ENCODE measurements around the gene PMPCA.

Gene PMPCA

DNA sequence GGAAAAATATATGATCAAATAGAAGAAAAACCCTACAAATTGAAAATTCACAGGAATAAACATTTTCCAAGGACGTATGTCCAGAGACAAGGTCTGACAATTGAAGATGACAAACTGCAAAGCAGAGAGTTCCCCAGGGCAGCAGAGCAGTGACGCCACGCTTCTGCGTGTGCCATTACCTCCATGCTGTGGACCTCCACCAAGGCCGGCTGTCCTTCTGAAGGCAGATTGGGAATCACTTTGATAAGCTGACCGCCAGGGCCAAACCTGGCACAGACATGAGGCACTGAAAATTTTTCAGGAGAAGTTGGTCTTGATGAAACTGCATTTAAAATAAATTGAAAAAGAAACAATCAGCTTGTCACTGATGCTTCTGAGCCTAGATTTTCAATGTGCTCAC, 53.8 kb downstream of the PMPCA start:
- Histone ChIP-seq H3K9me2 (replicated peaks; ENCODE audit: low read depth, low read length) (no peaks in the 10 kb centered on the region), H4K20me1 (ENCODE audit: insufficient read depth, low read length, poor library complexity, severe bottlenecking) (no peaks in the 10 kb centered on the region), H3K9ac (ENCODE audit: low read depth, low read length, poor library complexity, severe bottlenecking) (no peak overlapping the region), H3K4me1 (ENCODE audit: insufficient read depth, low read length, poor library complexity, severe bottlenecking) (no peaks in the 10 kb centered on the region), H3F3A (ENCODE audit: low read depth) (no peaks in the 10 kb centered on the region), H3K79me2 (ENCODE audit: insufficient read depth, low read length) (no peaks in the 10 kb centered on the region), H3K4me2 (ENCODE audit: low read depth, low read length, poor library complexity, severe bottlenecking) (no peak overlapping the region), H3K4me3 (ENCODE audit: low read length, poor library complexity, severe bottlenecking) (no peak overlapping the region), H3K9me3 (ENCODE audit: insufficient read depth, low read depth, low read length) (no peaks in the 10 kb centered on the region), H3K36me3 (ENCODE audit: insufficient read depth, low read length) (peaks cover 89% of the 10 kb centered on the region), H2AFZ (ENCODE audit: low read length) (no peak overlapping the region), H3K27me3 (ENCODE audit: insufficient read depth, low read length, poor library complexity, severe bottlenecking) (no peaks in the 10 kb centered on the region)
- TF ChIP-seq, protein P1, sequence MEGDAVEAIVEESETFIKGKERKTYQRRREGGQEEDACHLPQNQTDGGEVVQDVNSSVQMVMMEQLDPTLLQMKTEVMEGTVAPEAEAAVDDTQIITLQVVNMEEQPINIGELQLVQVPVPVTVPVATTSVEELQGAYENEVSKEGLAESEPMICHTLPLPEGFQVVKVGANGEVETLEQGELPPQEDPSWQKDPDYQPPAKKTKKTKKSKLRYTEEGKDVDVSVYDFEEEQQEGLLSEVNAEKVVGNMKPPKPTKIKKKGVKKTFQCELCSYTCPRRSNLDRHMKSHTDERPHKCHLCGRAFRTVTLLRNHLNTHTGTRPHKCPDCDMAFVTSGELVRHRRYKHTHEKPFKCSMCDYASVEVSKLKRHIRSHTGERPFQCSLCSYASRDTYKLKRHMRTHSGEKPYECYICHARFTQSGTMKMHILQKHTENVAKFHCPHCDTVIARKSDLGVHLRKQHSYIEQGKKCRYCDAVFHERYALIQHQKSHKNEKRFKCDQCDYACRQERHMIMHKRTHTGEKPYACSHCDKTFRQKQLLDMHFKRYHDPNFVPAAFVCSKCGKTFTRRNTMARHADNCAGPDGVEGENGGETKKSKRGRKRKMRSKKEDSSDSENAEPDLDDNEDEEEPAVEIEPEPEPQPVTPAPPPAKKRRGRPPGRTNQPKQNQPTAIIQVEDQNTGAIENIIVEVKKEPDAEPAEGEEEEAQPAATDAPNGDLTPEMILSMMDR (conservative IDR thresholded peaks at IDR 0.05; ENCODE audit: low read length), result no peak
- no peak for TF ChIP-seq EZH2phosphoT487 (IDR thresholded peaks at IDR 0.05; ENCODE audit: borderline replicate concordance)

DNA sequence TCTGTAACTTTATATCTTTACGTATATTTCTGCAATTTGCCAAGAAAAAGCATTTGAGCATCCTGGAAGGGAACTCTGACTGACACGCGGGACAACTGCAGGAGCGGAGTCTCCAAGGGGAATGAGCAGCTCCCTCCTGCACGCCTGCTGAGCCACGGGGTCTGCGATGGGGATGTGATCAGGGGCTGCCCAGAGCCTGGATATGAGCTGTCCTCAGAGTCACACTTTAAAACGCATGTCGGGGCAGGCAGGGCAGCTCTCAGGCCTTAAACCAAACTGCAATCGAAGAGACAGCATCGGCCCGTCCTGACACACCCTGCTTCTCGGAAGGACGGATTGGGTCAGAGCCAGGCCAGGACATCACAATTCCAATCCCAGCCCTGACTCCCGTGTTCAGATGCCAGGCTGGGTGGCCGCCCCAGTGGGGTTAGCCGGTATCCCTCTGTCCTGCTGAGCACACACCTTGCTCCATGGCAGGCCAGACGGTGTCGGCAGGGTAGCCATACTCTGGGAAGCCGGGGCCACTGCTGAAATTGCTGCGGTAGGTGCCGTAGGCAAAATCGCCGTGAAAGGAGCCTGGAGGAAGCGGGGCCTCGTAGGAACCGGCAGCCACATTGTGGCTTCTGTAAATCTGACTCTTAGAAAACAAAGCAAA, 55.2 kb downstream of the PMPCA start:
- Histone ChIP-seq H3K9me2 (replicated peaks; ENCODE audit: low read depth, low read length) (no peaks in the 10 kb centered on the region), H2AFZ (ENCODE audit: low read length) (no peak overlapping the region), H3K4me2 (ENCODE audit: low read depth, low read length, poor library complexity, severe bottlenecking) (no peak overlapping the region), H3K27me3 (ENCODE audit: insufficient read depth, low read length, poor library complexity, severe bottlenecking) (no peaks in the 10 kb centered on the region), H3F3A (ENCODE audit: low read depth) (no peaks in the 10 kb centered on the region), H3K79me2 (ENCODE audit: insufficient read depth, low read length) (no peaks in the 10 kb centered on the region; the same call in 1 of the 2 replicates), H3K36me3 (ENCODE audit: insufficient read depth, low read length) (peaks cover 88% of the 10 kb centered on the region), H3K9me3 (ENCODE audit: insufficient read depth, low read depth, low read length) (no peaks in the 10 kb centered on the region), H4K20me1 (ENCODE audit: insufficient read depth, low read length, poor library complexity, severe bottlenecking) (no peaks in the 10 kb centered on the region), H3K9ac (ENCODE audit: low read depth, low read length, poor library complexity, severe bottlenecking) (no peak overlapping the region), H3K4me1 (ENCODE audit: insufficient read depth, low read length, poor library complexity, severe bottlenecking) (no peaks in the 10 kb centered on the region), H3K4me3 (ENCODE audit: low read length, poor library complexity, severe bottlenecking) (no peak overlapping the region)
- TF ChIP-seq, protein P1 (conservative IDR thresholded peaks at IDR 0.05; ENCODE audit: low read length), result no peak
- no peak for TF ChIP-seq EZH2phosphoT487 (IDR thresholded peaks at IDR 0.05; ENCODE audit: borderline replicate concordance)

DNA sequence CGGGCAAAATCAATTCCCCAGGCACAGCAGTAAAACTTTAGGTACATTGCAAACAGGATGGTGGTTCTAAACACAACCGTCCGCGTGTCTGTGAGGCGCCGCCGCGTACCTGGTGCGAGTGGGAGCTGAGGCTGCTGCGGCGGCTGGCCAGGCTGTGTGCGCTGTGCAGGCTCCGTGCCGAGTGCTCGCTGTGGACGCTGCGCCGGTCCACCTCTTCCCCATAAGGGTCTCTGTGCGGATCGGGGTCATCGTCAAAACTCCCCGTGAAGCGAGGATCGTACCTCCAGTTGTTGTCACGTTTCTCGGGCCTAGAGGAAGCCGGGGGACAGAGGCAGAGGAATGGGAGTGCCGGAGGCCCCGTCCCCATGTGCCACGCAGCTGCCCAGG, 55.7 kb downstream of the PMPCA start:
- TF ChIP-seq, protein P1 (conservative IDR thresholded peaks at IDR 0.05; ENCODE audit: low read length), result no peak
- no peak for TF ChIP-seq EZH2phosphoT487 (IDR thresholded peaks at IDR 0.05; ENCODE audit: borderline replicate concordance)
- Histone ChIP-seq H4K20me1 (ENCODE audit: insufficient read depth, low read length, poor library complexity, severe bottlenecking) (no peaks in the 10 kb centered on the region), H3K4me1 (ENCODE audit: insufficient read depth, low read length, poor library complexity, severe bottlenecking) (no peaks in the 10 kb centered on the region)

More for the DNA sequence above, 55.7 kb downstream of the PMPCA start:
- Histone ChIP-seq H3K27me3 (ENCODE audit: insufficient read depth, low read length, poor library complexity, severe bottlenecking) (no peaks in the 10 kb centered on the region), H3F3A (ENCODE audit: low read depth) (no peaks in the 10 kb centered on the region), H3K36me3 (ENCODE audit: insufficient read depth, low read length) (peaks cover 88% of the 10 kb centered on the region), H3K79me2 (ENCODE audit: insufficient read depth, low read length) (no peaks in the 10 kb centered on the region; the same call in 1 of the 2 replicates), H3K4me3 (ENCODE audit: low read length, poor library complexity, severe bottlenecking) (no peak overlapping the region), H2AFZ (ENCODE audit: low read length) (no peak overlapping the region), H3K4me2 (ENCODE audit: low read depth, low read length, poor library complexity, severe bottlenecking) (no peak overlapping the region), H3K9me2 (replicated peaks; ENCODE audit: low read depth, low read length) (no peaks in the 10 kb centered on the region), H3K9me3 (ENCODE audit: insufficient read depth, low read depth, low read length) (no peaks in the 10 kb centered on the region), H3K9ac (ENCODE audit: low read depth, low read length, poor library complexity, severe bottlenecking) (no peak overlapping the region)

Data from Loucy (cell line).